H1 (cell line): ENCODE measurements around the gene HSPA1B. TPM values are rescaled to one million over a fixed set of nuclear protein-coding genes. Genes with fewer than 3 reads are reported as not detected.

Experiments used
- CTCF ChIA-PET: fragments of 300-600 bp; sonication (Branson Sonifier 250); formaldehyde crosslinking; loops from one replicate; lab custom pipeline; 2021; ENCODE audit not compliant: partially characterized antibody; lab: Charles Lee
- POLR2A ChIA-PET: fragments of 300-600 bp; sonication (Branson Sonifier 250); formaldehyde crosslinking; loops from one replicate; lab custom pipeline; 2021; ENCODE audit warnings: inconsistent platforms; ENCODE audit not compliant: partially characterized antibody; lab: Charles Lee
- DNase-seq, 2 experiments: peaks; one replicate each; pipeline versions ENCODE4 v3.0.0 to v3.0.0-alpha.2; 2010 to 2022; ENCODE audit warnings: low spot score in 2 of 2, low read depth in 1 of 2, mixed read lengths in 1 of 2
- FAIRE-seq: peaks from 2 replicates; lab custom pipeline; 2011; peaks lifted over from hg19 to GRCh38; lab: Jason Lieb, UNC
- H2AFZ ChIP-seq: 2 replicates; pipeline ENCODE4 v1.8.1; 2012; ENCODE audit warnings: low read length, inconsistent platforms
- H2AK5ac ChIP-seq: 2 replicates; pipeline ENCODE4 v1.6.1; 2013; ENCODE audit warnings: low read depth, low read length
- H2BK120ac ChIP-seq: replicated peaks from 2 replicates; pipeline ENCODE3; 2013; ENCODE audit warnings: low read depth, low read length, inconsistent platforms
- H2BK12ac ChIP-seq: 2 replicates; pipeline ENCODE4 v1.6.1; 2013; ENCODE audit warnings: low read depth, low read length
- H2BK15ac ChIP-seq: 2 replicates; pipeline ENCODE4 v1.6.1; 2013; ENCODE audit warnings: low read length
- H2BK20ac ChIP-seq: 2 replicates; pipeline ENCODE4 v1.6.1; 2013; ENCODE audit warnings: low read length
- H2BK5ac ChIP-seq: 2 replicates; pipeline ENCODE4 v1.6.1; 2013; ENCODE audit warnings: low read depth, low read length
- H3K14ac ChIP-seq: 2 replicates; pipeline ENCODE4 v1.6.1; 2013; ENCODE audit warnings: inconsistent platforms; ENCODE audit not compliant: insufficient read length
- H3K18ac ChIP-seq: 2 replicates; pipeline ENCODE4 v1.6.1; 2013; ENCODE audit warnings: low read length; ENCODE audit errors: extremely low read depth
- H3K23ac ChIP-seq: 2 replicates; pipeline ENCODE4 v1.6.1; 2013; ENCODE audit warnings: inconsistent platforms; ENCODE audit not compliant: insufficient read length
- H3K23me2 ChIP-seq: 2 replicates; pipeline ENCODE4 v1.6.1; 2013; ENCODE audit warnings: low read depth, low read length
- H3K27ac ChIP-seq: 2 replicates; pipeline ENCODE4 v1.6.1; 2011; ENCODE audit warnings: low read depth, low read length, inconsistent platforms
- H3K27me3 ChIP-seq, 4 experiments: replicated peaks in 1 of 4; 1 replicate in 1 of 4; 2 replicates in 3 of 4; pipeline versions ENCODE4 v1.6.1 to v1.8.1; 2011 to 2013; ENCODE audit warnings: low read length in 3 of 4, mild to moderate bottlenecking in 3 of 4, inconsistent platforms in 2 of 4, mixed read lengths in 2 of 4, moderate library complexity in 1 of 4; ENCODE audit not compliant: control insufficient read depth in 3 of 4, insufficient read depth in 3 of 4; ENCODE audit errors: extremely low read depth in 1 of 4
- H3K36me3 ChIP-seq, 4 experiments: 2 replicates each; pipeline versions ENCODE4 v1.6.1 to v1.8.1; 2011 to 2013; ENCODE audit warnings: mild to moderate bottlenecking in 4 of 4, low read length in 3 of 4, moderate library complexity in 2 of 4, control low read depth in 1 of 4, inconsistent platforms in 1 of 4; ENCODE audit not compliant: insufficient read depth in 4 of 4, control insufficient read depth in 2 of 4
- H3K4ac ChIP-seq: replicated peaks from 2 replicates; pipeline ENCODE3; 2013; ENCODE audit warnings: low read length, low read depth, mixed read lengths, inconsistent platforms; ENCODE audit not compliant: insufficient read length
- H3K4me1 ChIP-seq, 4 experiments: replicated peaks in 1 of 4; 1 replicate in 1 of 4; 2 replicates in 3 of 4; pipeline versions ENCODE4 v1.6.1 to v1.8.1; 2011 to 2013; ENCODE audit warnings: low read length in 3 of 4, inconsistent platforms in 2 of 4, mixed read lengths in 1 of 4; ENCODE audit not compliant: insufficient read depth in 4 of 4, control insufficient read depth in 3 of 4
- H3K4me2 ChIP-seq, 2 experiments: 2 replicates each; pipeline versions ENCODE4 v1.6.1 to v1.8.1; 2011 to 2013; ENCODE audit warnings: low read depth in 2 of 2, low read length in 2 of 2, control low read depth in 1 of 2, inconsistent platforms in 1 of 2, mild to moderate bottlenecking in 1 of 2; ENCODE audit not compliant: insufficient read depth in 1 of 2
- H3K4me3 ChIP-seq, 4 experiments: fragments of 200-600, 300-600 bp in 1 of 4; sonication (generic), shearing (Covaris generic), sonication (Bioruptor Twin) in 1 of 4; 2 replicates each; pipeline versions ENCODE4 v1.5.1 to v1.8.1; 2011 to 2016; ENCODE audit warnings: low read length in 4 of 4, low read depth in 3 of 4, control low read depth in 2 of 4, inconsistent platforms in 2 of 4, mild to moderate bottlenecking in 2 of 4, mixed read lengths in 1 of 4, moderate library complexity in 1 of 4; ENCODE audit not compliant: insufficient read depth in 2 of 4; ENCODE audit errors: extremely low read depth in 1 of 4
- H3K56ac ChIP-seq: replicated peaks from 2 replicates; pipeline ENCODE3; 2013; ENCODE audit warnings: low read depth, mild to moderate bottlenecking, mixed read lengths, low read length, inconsistent platforms; ENCODE audit not compliant: insufficient read length
- H3K79me1 ChIP-seq: 2 replicates; pipeline ENCODE4 v1.6.1; 2013; ENCODE audit warnings: low read depth, low read length, control low read depth
- H3K79me2 ChIP-seq, 2 experiments: 2 replicates each; pipeline versions ENCODE4 v1.6.1 to v1.8.1; 2012 to 2013; ENCODE audit warnings: low read length in 2 of 2, mild to moderate bottlenecking in 2 of 2, inconsistent platforms in 1 of 2; ENCODE audit not compliant: insufficient read depth in 2 of 2, control insufficient read depth in 1 of 2
- H3K9ac ChIP-seq, 4 experiments: replicated peaks in 1 of 4; 1 replicate in 1 of 4; 2 replicates in 3 of 4; pipeline versions ENCODE4 v1.6.1 to v1.8.1; 2011 to 2013; ENCODE audit warnings: low read depth in 3 of 4, low read length in 3 of 4, control low read depth in 2 of 4, mild to moderate bottlenecking in 2 of 4, moderate library complexity in 2 of 4, inconsistent platforms in 1 of 4; ENCODE audit errors: extremely low read depth in 1 of 4
- H3K9me3 ChIP-seq, 2 experiments: 2 replicates each; pipeline versions ENCODE4 v1.6.1 to v1.8.1; 2012 to 2013; ENCODE audit warnings: mild to moderate bottlenecking in 2 of 2, moderate library complexity in 2 of 2, control low read depth in 1 of 2, inconsistent platforms in 1 of 2, low read depth in 1 of 2, low read length in 1 of 2, mixed read lengths in 1 of 2; ENCODE audit not compliant: insufficient read depth in 2 of 2
- H4K20me1 ChIP-seq, 2 experiments: replicated peaks in 1 of 2; 2 replicates each; pipeline versions ENCODE3 to v1.8.1; 2011 to 2013; ENCODE audit warnings: inconsistent platforms in 2 of 2, low read length in 2 of 2, mild to moderate bottlenecking in 1 of 2; ENCODE audit not compliant: insufficient read depth in 2 of 2, control insufficient read depth in 1 of 2
- H4K5ac ChIP-seq: 2 replicates; pipeline ENCODE4 v1.6.1; 2013; ENCODE audit warnings: low read length, low read depth, mixed read lengths, inconsistent platforms; ENCODE audit not compliant: insufficient read length
- H4K8ac ChIP-seq: 2 replicates; pipeline ENCODE4 v1.8.0; 2013; ENCODE audit warnings: mild to moderate bottlenecking, moderate library complexity, low read length, inconsistent platforms; ENCODE audit not compliant: insufficient read depth; ENCODE audit errors: extremely low read depth
- H4K91ac ChIP-seq: replicated peaks from 2 replicates; pipeline ENCODE3; 2013; ENCODE audit warnings: low read length, mixed read lengths, inconsistent platforms; ENCODE audit not compliant: insufficient read length
- CBX8 ChIP-seq: fragments of 300-800, 300-1000 bp; sonication (generic); IDR thresholded peaks from 2 replicates; pipeline ENCODE4 v1.7.1; 2016; ENCODE audit warnings: low read depth, low read length, borderline replicate concordance
- SP2 ChIP-seq: IDR thresholded peaks from 2 replicates; pipeline ENCODE4 v1.6.1; 2012; ENCODE audit warnings: mild to moderate bottlenecking, low read length, inconsistent platforms
- WGBS, 2 experiments: shearing (Covaris generic) in 1 of 2; methylation state at CpG; one replicate each; pipeline versions ENCODE4 v1.1.6 to v1.1.7; 2013 to 2015; ENCODE audit warnings: low lambda C conversion rate in 2 of 2, mixed read lengths in 2 of 2, inconsistent platforms in 1 of 2, low coverage in 1 of 2, missing lambda C conversion rate in 1 of 2; ENCODE audit not compliant: insufficient replicate concordance in 2 of 2, insufficient coverage in 1 of 2, insufficient read length in 1 of 2; ENCODE audit errors: extremely low coverage in 1 of 2, missing lambda C conversion rate in 1 of 2; 5-methylcytosine and 5-hydroxymethylcytosine counted together
- polyA plus RNA-seq, 7 experiments: library from polyadenylated mRNA; depleted of rRNA in 3 of 7; stranded (reverse) in 5 of 7; unstranded in 2 of 7; fragments of >200 nt in 5 of 7; fragments of 200-250 nt in 2 of 7; gene quantifications; 1 replicate in 5 of 7; 2 replicates in 1 of 7; 4 replicates in 1 of 7; pipeline versions ENCODE4 v1.2.1 to v1.2.3, GENCODE V29; 2011 to 2013; ENCODE audit warnings: missing spikeins in 2 of 7, mixed read lengths in 2 of 7
- total RNA-seq: library from RNA; stranded (reverse); fragmentation: NEBNext Ultra II Directional; extraction: Animal tissue kit (Norgen Biotek cat#: 25700); gene quantifications from 2 replicates; pipeline ENCODE4 v1.2.1, GENCODE V29; 2021

The HSPA1B gene
- total and polyA plus RNA-seq, 2 of the 8 experiments (the other 6 are each of a cell fraction or from before 2014, with no cell fraction given), result 36.6 to 76.6 TPM

GRCh38 chr6:31799781-31800180 lies 27.8 kb upstream of the HSPA1B start:
- POLR2A ChIA-PET, result interaction anchor here (0.7 to 7.6 kb wide), 10 partner anchors 11 to 75 kb away, joined by 3 to 81 read pairs (median 4); partner anchors contain the start of gene HSPA1A
- H2AK5ac ChIP-seq, result no peak overlapping the region
- no peak overlapping the region for H2BK120ac ChIP-seq
- no peak overlapping the region for H3K4ac ChIP-seq
- H3K9ac ChIP-seq, result no peak overlapping the region
- no peak overlapping the region for H3K27ac ChIP-seq
- H2AFZ ChIP-seq, result no peak overlapping the region
- H4K8ac ChIP-seq, result no peak overlapping the region
- H2BK12ac ChIP-seq, result no peak overlapping the region
- H2BK5ac ChIP-seq, result no peak overlapping the region
- peaks cover under 1% of the 10 kb centered on the region; the same call in 1 of the 2 replicates for H3K23me2 ChIP-seq
- H3K18ac ChIP-seq, result no peak overlapping the region
- H3K4me3 ChIP-seq, result no peak overlapping the region
- H3K4me1 ChIP-seq, result no peaks in the 10 kb centered on the region; a peak in 1 of 7 replicates
- peaks cover 1 to 2% of the 10 kb centered on the region in 2 experiments for H4K20me1 ChIP-seq
- H3K23ac ChIP-seq, result no peak overlapping the region
- H3K9me3 ChIP-seq, result no peaks in the 10 kb centered on the region
- no peak overlapping the region for H2BK20ac ChIP-seq
- peaks cover 3% of the 10 kb centered on the region; the same call in 1 of the 2 replicates for H3K79me1 ChIP-seq
- CTCF ChIA-PET, result interaction anchor here (0.8 to 5.9 kb wide), 4 partner anchors 8 to 76 kb away, joined by 3 to 28 read pairs (median 7); partner anchors contain the start of genes HSPA1A, HSPA1L and MPIG6B
- no peak overlapping the region for H3K4me2 ChIP-seq
- no peak overlapping the region for H4K5ac ChIP-seq
- H3K56ac ChIP-seq, result no peak overlapping the region
- FAIRE-seq (no peak), DNase-seq (no peak)
- H3K27me3 ChIP-seq, result no peaks in the 10 kb centered on the region
- no peak overlapping the region for H2BK15ac ChIP-seq
- H3K79me2 ChIP-seq, result peaks cover 0 to 7% of the 10 kb centered on the region in 2 experiments; a peak in 2 of 4 replicates
- WGBS, 2 experiments, result 96% methylated on average over 12 of the region's 12 CpGs; no CpG with 5 or more reads in 1 of the 2 experiments
- peaks cover 3 to 36% (median 15%) of the 10 kb centered on the region in 4 experiments; a peak in 6 of 8 replicates for H3K36me3 ChIP-seq
- no peak overlapping the region for H3K14ac ChIP-seq
- no peak overlapping the region for H4K91ac ChIP-seq
- TF ChIP-seq CBX8 (no peak), SP2 (no peak)
